SJSA1 (cell line): Measurements from ENCODE around the gene PIP5KL1. TPM values are rescaled to one million over a fixed set of nuclear protein-coding genes. Genes with fewer than 3 reads are reported as not detected.
A peak's percentile ranks its signal among the peaks of the same experiment; 100 is the strongest.
"Not testable (repeated sequence)": the region's sequence is repeated elsewhere in the genome, so short reads cannot be mapped to it uniquely, and the experiment has no call there.

ENCODE experiments used
- DNase-seq, 2 experiments: peaks; one replicate each; pipeline ENCODE4 v3.0.0-alpha.2; 2015 to 2020; ENCODE audit warnings: low spot score in 2 of 2, low read depth in 1 of 2
- H3K27ac ChIP-seq: fragments of 250-450 bp; sonication (Bioruptor Pico); 2 replicates; pipeline ENCODE4 v1.5.1; 2020; ENCODE audit warnings: mild to moderate bottlenecking, moderate library complexity
- H3K27me3 ChIP-seq: fragments of 250-450 bp; sonication (Bioruptor Pico); replicated peaks from 2 replicates; pipeline ENCODE4 v1.5.1; 2020; ENCODE audit warnings: mild to moderate bottlenecking, moderate library complexity
- H3K36me3 ChIP-seq: fragments of 250-450 bp; sonication (Bioruptor Pico); 2 replicates; pipeline ENCODE4 v1.5.1; 2020; ENCODE audit warnings: mild to moderate bottlenecking
- H3K4me1 ChIP-seq: fragments of 250-450 bp; sonication (Bioruptor Pico); replicated peaks from 2 replicates; pipeline ENCODE4 v1.6.1; 2021; ENCODE audit warnings: mild to moderate bottlenecking
- H3K4me3 ChIP-seq: fragments of 250-450 bp; sonication (Bioruptor Pico); 2 replicates; pipeline ENCODE4 v1.5.1; 2020; ENCODE audit warnings: mild to moderate bottlenecking
- H3K9me3 ChIP-seq: fragments of 250-450 bp; sonication (Bioruptor Pico); replicated peaks from 2 replicates; pipeline ENCODE4 v1.5.1; 2020; ENCODE audit warnings: mild to moderate bottlenecking
- total RNA-seq: library from RNA; depleted of rRNA; stranded (reverse); fragments of >200 nt; shearing (Covaris generic); gene quantifications from 2 replicates; pipeline ENCODE4 v1.2.3, GENCODE V29; 2014

PIP5KL1 gene
- total RNA-seq, 1 experiment from 2014 or later = 1.6 TPM

DNA sequence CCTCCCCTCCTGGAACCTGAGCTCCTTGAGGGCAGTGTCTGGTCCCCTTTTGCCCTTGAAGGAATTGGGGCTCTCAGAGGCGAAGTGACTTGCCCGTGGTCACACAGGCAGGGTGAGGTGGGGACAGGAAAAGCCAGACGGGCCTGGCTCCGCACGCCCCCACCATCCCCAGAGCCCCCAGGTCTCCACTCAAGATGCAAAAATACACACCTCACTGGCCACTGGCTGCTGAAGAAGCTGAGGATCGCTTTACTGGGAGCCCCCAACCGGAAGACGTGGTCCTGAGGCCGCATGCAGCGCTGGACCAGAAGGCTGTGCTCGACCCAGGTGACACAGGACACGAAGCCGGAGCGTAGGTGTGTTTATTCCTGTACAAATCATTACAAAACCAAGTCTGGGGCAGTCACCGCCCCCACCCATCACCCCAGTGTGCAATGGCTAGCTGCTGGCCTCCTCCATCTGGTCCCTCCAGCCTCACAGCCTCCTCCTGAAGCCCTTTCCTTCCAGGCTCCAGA is 45.5 kb downstream of the PIP5KL1 start:
- Histone ChIP-seq H3K27me3 (no peaks in the 10 kb centered on the region), H3K36me3 (peaks cover 43% of the 10 kb centered on the region), H3K4me1 (no peaks in the 10 kb centered on the region), H3K27ac (no peak overlapping the region), H3K9me3 (no peaks in the 10 kb centered on the region), H3K4me3 (no peak overlapping the region)
- no peak for DNase-seq

DNA sequence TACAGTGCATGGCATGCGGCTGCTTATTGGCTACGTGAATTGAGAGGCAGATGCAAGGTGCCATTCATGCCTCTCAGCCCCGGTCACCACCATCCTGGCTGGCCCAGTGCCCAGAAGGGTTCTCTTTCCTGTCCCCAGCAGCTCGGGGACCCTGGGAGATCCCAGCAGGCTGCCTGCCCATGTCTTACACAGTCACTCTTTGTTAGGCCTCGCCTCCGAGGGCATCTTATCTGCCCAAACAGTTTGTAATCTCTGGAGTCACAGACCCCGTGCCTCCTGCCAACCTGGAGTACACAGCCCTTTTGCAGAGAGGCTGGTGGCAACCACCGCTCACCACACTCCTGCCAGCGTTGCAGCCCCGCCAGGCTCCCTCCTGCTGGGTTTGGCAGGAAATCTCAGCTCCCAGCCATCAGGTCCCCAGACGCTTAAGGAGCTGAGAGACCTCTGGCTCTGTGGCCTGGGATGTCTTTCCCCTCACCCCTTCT is 46.1 kb downstream of the PIP5KL1 start:
- DNase-seq = peak in 1 of 2 experiments; percentile 43
- H3K4me1 ChIP-seq = no peaks in the 10 kb centered on the region
- no peak overlapping the region for H3K27ac ChIP-seq
- peaks cover 40% of the 10 kb centered on the region for H3K36me3 ChIP-seq
- H3K4me3 ChIP-seq = no peak overlapping the region
- no peaks in the 10 kb centered on the region for H3K9me3 ChIP-seq
- no peaks in the 10 kb centered on the region for H3K27me3 ChIP-seq

GRCh38 chr9:127883959-127884358 is 46.6 kb downstream of the PIP5KL1 start:
- no peaks in the 10 kb centered on the region for H3K9me3 ChIP-seq
- no peaks in the 10 kb centered on the region for H3K4me1 ChIP-seq
- peaks cover 40% of the 10 kb centered on the region for H3K36me3 ChIP-seq
- no peaks in the 10 kb centered on the region for H3K27me3 ChIP-seq
- H3K27ac ChIP-seq = no peak overlapping the region
- no peak overlapping the region for H3K4me3 ChIP-seq
- DNase-seq = no peak

DNA sequence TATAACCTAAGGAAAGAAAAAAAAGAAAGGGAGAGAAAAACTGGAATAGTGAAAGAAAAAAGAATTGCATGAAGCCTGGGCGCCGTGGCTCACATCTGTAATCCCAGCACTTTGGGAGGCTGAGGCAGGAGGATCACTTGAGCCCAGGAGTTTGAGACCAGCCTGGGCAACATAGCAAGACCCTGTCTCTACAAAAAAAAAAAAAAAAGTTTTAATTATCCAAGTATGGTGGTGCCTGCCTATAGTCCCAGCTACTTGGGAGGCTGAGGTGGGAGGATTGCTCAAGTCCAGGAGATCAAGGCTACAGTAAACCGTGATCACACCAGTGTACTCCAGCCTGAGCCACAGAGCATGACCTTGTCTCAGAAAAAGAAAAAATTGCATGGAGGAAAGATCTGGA is 48.9 kb downstream of the PIP5KL1 start:
- not testable (repeated sequence) for H3K27ac ChIP-seq, H3K9me3 ChIP-seq, H3K4me3 ChIP-seq, DNase-seq, H3K27me3 ChIP-seq
- peaks cover 24% of the 10 kb centered on the region for H3K36me3 ChIP-seq
- H3K4me1 ChIP-seq = peaks cover 14% of the 10 kb centered on the region

- DNase-seq = no peak
- H3K9me3 ChIP-seq = no peaks in the 10 kb centered on the region
- H3K4me3 ChIP-seq = no peak overlapping the region
- H3K4me1 ChIP-seq = peaks cover 15% of the 10 kb centered on the region
- no peaks in the 10 kb centered on the region for H3K27me3 ChIP-seq
- H3K27ac ChIP-seq = no peak overlapping the region
- peaks cover 10% of the 10 kb centered on the region for H3K36me3 ChIP-seq
Measured at GRCh38 chr9:127880143-127880542, 50.4 kb downstream of the PIP5KL1 start.

GRCh38 chr9:127878652-127879390 is 51.8 kb downstream of the PIP5KL1 start:
- H3K4me3 ChIP-seq = no peak overlapping the region
- H3K27me3 ChIP-seq = no peaks in the 10 kb centered on the region
- no peak for DNase-seq

DNA sequence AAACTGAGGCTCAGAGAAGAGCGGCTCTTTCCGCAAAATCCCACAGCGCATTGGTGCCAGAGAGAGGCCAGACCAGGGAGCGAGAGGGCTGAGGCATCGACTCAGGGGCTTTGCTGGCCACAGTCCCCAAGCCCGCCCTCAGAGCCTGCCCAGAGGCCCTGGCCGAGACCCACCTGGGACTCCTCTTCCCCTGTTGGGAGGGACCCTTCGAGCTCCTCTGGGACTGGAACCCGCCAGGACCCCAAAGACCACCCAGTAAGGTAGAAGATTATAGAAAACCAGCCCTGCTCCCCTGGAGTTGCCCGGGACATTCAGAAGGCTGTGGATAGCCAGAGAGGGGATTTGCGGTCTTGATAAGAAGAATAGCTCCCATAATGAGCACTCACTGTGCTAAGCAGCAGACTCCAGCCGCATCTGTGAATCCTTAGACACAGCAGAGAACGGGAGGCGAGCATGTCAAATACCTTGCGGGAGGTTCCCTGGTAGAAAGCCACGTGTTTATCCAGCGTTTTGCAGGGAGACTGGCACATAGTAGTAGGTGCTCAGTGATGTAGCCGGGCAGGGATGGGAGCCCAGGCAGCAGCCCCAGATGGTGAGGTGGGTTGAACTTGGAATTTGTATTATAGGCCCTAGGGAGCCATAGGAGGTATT is 52.5 kb downstream of the PIP5KL1 start:
- 0 out of 2 replicates have a peak, but pooled peaks cover 3% of the 10 kb centered on the region for H3K36me3 ChIP-seq
- no peaks in the 10 kb centered on the region for H3K9me3 ChIP-seq
- peak overlapping the region; percentile 39 for H3K4me3 ChIP-seq
- no peaks in the 10 kb centered on the region for H3K27me3 ChIP-seq
- peak in 1 of 2 experiments; percentile 31 for DNase-seq
- H3K4me1 ChIP-seq = peaks cover 15% of the 10 kb centered on the region
- peak overlapping the region; percentile 17; the same call in 1 of the 2 replicates for H3K27ac ChIP-seq

More at GRCh38 chr9:127878652-127879390, 51.8 kb downstream of the PIP5KL1 start:
- H3K36me3 ChIP-seq = 0 out of 2 replicates have a peak, but pooled peaks cover 3% of the 10 kb centered on the region
- H3K27ac ChIP-seq = no peak overlapping the region
- H3K4me1 ChIP-seq = peaks cover 15% of the 10 kb centered on the region
- H3K9me3 ChIP-seq = no peaks in the 10 kb centered on the region

- 0 out of 2 replicates have a peak, but pooled peaks cover 3% of the 10 kb centered on the region for H3K36me3 ChIP-seq
- H3K27ac ChIP-seq = peak within 1 kb of the TSS; percentile 26
- H3K4me1 ChIP-seq = peaks cover 15% of the 10 kb centered on the region
- H3K4me3 ChIP-seq = peak within 1 kb of the TSS; percentile 39
- no peaks in the 10 kb centered on the region for H3K9me3 ChIP-seq
- H3K27me3 ChIP-seq = no peaks in the 10 kb centered on the region
- DNase-seq = peak; percentile 26 to 75
Measured at GRCh38 chr9:127877566-127877998, 53.0 kb downstream of the PIP5KL1 start, which contains the start of gene AK1. Gene AK1 (minus strand): TSS chr9:127877675. CDS start chr9:127874617, 3,058 bp downstream.

DNA sequence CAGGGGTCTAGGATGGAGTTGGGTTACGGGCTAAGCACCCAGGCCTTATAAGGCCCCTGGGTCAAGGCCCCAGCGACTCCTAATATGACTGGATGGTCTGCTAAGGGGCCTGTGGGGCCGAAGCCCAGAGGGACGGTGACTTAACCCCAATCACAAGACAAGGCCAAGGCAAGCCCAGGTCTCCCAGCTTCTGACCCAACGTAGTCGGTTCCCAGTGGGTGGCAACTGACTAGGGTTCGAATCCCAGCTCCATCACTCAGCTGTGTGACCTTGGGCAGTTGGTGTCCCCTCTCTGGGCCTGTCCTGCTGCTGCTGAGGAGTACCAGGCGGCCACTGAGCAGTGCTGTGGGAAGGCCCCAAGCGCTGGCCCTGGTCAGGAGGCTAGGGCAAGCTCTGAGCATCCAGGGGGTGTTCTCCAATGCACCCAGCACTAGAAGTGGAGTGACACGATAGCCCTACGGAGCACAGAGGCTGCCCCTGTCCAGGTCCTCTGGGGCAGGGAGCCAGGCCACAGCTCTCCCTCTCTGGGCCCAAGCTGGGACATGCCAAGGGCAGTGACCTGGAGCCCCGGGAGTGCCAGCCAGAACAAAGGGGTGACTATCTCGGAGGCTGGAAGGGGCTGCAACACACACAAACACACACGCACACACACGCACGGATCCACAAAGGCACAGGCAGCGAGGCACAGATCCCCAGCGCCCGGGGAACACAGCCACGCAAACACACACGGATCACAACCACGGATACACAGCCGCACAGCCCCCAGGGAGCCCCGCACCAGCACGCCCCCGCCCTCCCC is 53.6 kb downstream of the PIP5KL1 start:
- H3K36me3 ChIP-seq = peaks cover 3% of the 10 kb centered on the region; the same call in 1 of the 2 replicates
- no peaks in the 10 kb centered on the region for H3K9me3 ChIP-seq
- no peaks in the 10 kb centered on the region for H3K27me3 ChIP-seq
- DNase-seq = peak in 1 of 2 experiments; percentile 39
- peak overlapping the region; percentile 39 for H3K4me3 ChIP-seq
- peak overlapping the region; percentile 26; the same call in 1 of the 2 replicates for H3K27ac ChIP-seq
- H3K4me1 ChIP-seq = peaks cover 15% of the 10 kb centered on the region

- Histone ChIP-seq H3K4me1 (peaks cover 15% of the 10 kb centered on the region), H3K9me3 (no peaks in the 10 kb centered on the region), H3K36me3 (peaks cover 8% of the 10 kb centered on the region; the same call in 1 of the 2 replicates), H3K27me3 (no peaks in the 10 kb centered on the region), H3K27ac (no peak overlapping the region), H3K4me3 (no peak overlapping the region)
- DNase-seq = peak in 1 of 2 experiments; percentile 37
Measured at GRCh38 chr9:127876026-127876763, 54.4 kb downstream of the PIP5KL1 start.

- Histone ChIP-seq H3K36me3 (peaks cover 11% of the 10 kb centered on the region; the same call in 1 of the 2 replicates), H3K4me3 (no peak overlapping the region), H3K4me1 (peaks cover 15% of the 10 kb centered on the region), H3K27ac (no peak overlapping the region), H3K9me3 (no peaks in the 10 kb centered on the region), H3K27me3 (no peaks in the 10 kb centered on the region)
- DNase-seq = no peak
Measured at GRCh38 chr9:127875306-127875966, 55.1 kb downstream of the PIP5KL1 start.
